GM19395 (cell line): Measurements from ENCODE around the gene ARID1B.

Experiments
- ATAC-seq: cut with Tn5 transposase; IDR thresholded peaks from one replicate; pipeline ENCODE4 v1.9.1; 2021; ENCODE audit warnings: mild to moderate bottlenecking, moderate library complexity; ENCODE audit not compliant: unreplicated experiment

The ARID1B gene

DNA sequence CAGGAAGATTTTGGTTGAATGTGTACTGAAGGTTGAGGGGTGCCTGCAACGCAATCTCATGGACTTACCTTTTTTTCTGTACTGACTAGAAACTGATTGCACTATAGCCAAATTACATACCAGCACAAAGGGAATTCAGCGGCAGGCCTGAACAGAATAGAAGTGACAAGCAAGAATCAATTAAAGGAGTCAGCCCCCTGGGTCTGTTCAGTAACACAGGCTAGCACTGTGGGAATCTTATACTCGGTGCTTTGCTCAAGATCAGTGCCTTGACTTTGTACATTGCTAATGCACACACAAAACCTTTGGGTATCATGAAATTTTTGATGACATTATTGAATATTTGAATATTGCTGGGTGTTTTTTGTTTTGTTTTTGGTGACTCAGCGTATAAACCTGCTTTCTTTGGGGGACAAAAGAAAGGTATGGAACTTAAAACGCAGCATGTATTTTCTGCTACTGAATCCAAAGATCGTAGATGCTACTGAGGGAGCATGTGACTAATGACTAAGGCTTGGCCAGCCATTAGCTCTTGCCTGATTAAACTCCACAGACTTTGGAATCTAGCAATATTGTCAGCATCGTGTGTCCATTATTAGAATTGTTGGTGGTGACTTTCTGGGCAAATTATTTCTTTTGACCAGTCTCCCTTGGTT lies 236.6 kb downstream of the ARID1B start:
- ATAC-seq: no peak

DNA sequence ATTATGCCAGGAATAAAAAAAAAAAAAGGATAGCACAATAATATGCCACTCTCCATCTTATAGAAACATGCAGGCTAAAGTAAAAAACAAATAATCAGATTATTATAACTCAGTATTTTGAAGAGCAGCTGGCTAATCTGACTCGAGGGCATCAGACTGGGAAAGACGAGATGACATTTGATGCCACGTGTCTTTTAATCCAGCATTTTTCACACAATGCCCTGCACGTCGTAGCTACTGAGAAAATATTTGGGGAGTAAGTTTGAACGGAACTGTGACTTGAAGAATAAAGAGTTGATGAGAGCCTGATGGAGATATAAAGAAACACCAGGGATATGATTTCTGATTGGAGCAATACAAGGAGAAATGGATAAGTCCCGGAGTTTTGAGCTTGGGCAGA lies 237.7 kb downstream of the ARID1B start:
- ATAC-seq: no peak

DNA sequence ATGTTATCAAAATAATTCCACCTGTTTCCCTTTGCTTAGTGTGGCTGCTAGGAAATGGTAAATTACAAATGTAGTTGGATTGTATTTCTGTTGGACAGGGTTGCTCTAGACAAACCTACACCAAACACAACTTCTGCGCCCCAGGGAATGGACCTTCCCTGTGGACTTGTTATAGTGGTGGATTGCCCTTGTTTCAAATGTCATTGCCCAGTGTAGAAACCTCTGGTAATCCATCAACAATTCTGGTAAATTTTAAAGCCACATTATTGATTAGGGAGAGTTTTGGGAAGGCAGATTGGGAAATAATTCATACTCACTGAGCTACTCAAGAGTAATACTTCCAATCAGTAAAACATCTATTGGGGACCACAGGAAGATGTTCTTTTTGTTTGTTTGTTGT lies 239.8 kb downstream of the ARID1B start:
- no peak for ATAC-seq

DNA sequence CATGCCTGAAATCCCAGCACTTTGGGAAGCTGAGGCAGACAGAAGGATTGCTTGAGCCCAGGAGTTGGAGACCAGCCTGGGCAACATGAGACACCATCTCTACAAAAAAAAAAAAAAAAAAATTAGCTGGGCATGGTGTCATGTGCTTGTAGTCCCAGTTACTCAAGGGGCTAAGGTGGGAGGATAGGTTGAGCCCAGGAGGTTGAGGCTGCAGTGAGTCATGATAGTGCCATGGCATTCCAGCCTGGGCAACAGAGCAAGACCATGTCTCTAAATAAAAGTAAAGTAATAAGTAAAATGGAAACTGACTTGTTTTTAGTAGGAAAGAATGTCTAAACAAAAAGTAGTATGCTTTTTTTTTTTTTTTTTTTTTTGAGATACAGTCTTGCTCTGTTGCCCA lies 240.7 kb downstream of the ARID1B start:
- no peak for ATAC-seq

DNA sequence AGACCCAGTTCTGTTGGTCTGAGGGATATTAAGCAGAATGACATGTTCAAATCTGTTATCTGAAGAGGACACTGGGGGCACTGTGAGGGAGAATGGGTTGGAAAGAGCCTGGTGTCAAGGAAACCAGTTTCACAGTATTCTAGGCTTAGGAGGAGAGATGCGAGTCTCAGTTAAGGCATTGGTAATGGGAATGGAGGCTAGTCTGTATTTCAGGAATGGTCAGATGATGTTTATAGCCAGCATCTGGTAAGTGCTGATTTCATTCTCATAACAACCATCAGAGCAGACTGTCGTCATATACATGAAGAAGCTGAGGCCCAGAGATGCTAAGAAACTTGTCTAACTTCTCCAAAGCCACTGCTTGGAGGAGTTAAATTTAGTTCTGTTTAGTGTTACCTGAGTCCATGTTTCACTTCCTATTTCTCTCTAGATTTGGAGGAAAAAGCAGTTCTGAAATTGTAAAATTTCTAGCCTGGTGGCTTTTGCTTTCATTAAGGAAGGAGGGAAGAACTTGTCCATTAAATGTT lies 242.0 kb downstream of the ARID1B start:
- no peak for ATAC-seq

DNA sequence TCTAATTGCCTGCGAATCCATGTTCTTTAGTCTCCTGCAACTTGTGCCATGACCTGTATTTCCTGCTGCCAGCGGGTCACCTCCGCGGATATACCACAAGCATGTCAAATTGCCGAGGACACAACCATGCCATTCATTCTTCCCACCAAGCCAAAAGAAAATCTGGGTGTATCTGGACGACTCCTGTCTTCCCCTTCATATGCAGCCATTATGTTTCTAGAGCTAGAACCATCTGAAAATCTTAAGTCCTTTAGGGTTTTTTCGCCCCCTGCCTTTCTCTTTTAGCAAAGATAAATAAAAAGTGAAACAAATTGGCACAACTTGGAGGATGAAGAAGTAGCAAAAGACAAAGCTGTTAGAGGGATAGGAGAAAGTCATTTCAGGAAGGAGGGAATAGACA lies 242.6 kb downstream of the ARID1B start:
- ATAC-seq: no peak

DNA sequence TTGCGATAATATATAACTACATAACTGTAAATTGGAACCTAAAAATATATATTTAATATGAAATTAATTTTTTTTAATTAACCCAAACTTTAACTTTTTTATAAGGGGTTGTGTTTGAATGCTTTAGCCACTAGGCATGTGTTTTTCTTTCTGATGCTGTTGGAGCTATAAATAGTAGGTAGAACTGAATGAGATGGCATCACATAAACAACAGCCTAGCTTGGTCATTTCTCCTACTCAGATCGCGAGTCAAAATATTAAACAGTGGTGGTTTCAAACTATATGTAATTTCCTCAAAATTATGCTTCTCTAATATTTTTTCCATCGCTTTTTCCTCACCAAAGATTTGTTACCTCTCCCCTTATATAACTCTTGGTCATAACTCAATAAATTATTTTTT lies 243.2 kb downstream of the ARID1B start:
- ATAC-seq: no peak

DNA sequence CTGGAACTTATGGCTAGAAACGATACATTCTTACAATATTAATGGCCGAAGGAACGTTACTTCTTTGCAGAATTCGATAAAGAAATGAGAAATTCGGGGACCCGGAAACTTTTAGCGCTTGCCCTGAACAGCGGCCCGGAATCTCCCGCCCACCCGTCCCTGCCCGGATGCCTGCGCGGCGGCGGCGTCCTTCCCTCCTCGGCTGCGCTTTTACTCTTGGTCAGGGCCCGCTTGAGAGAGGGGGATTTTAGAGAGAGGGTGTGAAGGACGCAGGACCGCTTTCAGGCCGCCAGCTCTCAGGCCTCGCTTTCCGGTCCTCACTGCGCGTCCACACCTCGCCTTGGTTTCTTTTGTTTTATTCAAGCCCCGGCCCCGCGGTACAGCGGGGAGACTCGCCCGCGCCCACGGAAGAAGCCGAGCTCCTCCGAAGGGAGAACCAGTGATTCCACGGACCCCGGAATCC lies 243.7 kb downstream of the ARID1B start:
- peak; percentile 44 for ATAC-seq

DNA sequence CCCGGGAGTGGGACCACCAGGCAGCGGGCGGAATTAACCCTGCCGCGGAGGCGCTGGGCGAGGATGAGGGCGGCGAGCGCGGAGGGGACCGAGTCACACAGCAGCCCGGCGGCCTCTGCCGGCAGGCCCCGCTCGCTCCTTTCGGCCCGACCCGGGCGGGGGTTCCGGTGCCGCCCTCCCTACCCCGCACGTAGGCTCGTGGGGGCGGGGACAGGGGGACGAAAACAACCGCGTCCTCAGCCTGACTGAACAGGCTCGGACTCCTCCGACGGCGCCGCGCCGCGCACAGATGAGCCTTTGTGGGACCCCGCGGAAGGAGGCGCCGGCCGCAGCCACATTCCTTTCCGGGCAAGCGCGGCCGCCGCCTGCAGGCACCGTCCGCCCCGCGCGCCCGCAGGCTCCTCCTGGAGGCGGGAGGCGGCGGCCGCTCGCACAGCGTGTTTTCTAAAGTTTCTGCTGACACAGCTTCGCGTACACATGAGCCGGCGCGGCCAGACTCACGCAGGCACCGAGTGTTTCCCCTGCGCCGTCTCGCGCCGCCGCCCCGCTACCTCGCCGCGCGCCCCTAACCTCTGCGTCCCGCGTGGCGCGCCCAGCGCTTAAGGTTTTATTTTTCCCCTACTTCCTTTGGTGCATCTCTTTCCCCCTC lies 244.3 kb downstream of the ARID1B start:
- peak; percentile 75 for ATAC-seq

DNA sequence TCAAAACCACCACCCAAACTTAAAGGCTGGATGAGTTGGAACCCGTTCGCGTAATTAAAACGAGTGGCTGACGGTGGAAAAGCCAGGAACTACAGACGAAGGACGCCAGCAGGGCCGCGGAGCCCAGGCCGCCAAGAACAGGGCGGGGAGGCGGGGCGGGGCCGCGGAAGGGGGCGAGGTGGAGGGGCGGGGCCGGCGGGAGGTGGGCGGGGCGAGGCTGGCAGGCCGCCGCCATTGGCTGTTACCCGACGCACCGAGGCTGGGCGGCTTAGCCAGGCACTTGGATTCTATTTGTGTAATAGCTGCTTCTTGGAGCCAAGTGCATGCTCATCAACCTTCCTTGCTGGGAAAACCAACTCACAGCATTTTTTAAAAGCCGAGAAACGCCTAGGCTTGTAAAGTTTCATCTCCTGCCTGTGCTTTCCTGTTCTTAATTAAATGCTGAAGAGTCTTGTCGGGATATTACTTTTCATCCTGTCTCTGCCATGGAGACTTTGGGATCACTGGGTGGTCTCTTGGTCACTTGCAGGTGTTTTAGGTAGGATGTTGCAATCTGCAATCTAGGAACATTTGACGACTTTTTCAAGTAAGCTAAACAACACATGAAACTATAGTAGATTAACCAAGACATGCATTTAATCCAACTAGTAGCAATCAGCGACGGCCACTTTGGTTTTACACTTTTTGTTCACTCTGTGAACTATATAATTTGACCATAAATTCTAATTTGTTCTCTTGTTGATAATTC lies 245.0 kb downstream of the ARID1B start:
- peak; percentile 57 for ATAC-seq

DNA sequence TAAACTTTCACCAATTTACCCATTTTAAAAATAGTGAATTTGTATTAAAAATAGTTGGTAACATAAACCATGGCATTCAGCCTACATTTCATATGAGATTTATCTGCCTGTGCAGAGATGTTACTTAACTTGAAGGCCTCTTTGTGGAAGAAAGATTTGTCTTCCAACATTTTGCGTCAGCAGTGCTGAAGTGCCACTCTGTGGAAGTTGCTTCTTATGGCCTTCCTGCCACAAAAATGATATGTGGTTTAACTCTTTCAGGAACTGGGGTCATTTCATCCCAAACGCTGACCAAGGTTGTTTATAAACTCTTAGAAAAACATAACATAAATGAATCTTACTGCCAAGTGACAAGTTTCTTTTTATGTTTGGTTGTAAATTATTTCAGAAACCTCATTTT lies 246.8 kb downstream of the ARID1B start:
- ATAC-seq: no peak

DNA sequence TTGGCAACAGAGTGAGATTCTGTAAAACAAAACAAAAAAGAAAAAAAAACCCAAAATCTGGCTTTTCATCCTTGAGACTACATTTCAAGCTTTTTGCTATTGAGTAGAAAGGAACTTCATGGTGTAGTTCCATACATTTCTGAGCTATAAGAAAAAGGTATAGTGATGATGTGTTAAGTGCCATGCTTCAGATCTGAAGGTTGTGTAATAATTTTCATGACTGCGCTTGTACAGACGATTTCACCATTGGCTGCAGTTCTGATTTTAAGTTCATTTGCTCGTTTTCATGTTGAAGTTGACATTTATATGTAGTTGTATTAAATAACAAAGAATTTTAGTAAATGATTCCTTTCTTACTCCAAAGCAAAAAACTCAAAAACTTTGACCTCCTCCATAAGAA lies 247.6 kb downstream of the ARID1B start:
- no peak for ATAC-seq

DNA sequence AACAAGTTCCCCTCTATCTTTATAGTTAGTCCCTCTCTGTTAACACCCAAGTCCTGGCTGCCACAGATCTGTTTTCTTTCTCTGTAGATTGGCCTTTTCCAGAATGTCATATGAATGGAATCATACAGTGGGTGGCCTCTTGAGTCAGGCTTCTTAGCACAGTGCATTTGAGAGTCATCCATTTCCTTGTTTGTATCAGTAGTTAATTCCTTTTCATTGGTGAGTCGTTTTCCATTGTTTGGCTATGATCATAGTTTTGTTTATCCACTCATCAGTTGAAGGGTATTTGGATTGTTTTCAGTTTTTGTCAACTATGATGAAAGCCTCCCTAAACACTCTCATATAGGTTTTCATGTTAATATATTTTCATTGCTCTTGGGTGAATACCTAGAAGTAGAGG lies 248.3 kb downstream of the ARID1B start:
- ATAC-seq: no peak

DNA sequence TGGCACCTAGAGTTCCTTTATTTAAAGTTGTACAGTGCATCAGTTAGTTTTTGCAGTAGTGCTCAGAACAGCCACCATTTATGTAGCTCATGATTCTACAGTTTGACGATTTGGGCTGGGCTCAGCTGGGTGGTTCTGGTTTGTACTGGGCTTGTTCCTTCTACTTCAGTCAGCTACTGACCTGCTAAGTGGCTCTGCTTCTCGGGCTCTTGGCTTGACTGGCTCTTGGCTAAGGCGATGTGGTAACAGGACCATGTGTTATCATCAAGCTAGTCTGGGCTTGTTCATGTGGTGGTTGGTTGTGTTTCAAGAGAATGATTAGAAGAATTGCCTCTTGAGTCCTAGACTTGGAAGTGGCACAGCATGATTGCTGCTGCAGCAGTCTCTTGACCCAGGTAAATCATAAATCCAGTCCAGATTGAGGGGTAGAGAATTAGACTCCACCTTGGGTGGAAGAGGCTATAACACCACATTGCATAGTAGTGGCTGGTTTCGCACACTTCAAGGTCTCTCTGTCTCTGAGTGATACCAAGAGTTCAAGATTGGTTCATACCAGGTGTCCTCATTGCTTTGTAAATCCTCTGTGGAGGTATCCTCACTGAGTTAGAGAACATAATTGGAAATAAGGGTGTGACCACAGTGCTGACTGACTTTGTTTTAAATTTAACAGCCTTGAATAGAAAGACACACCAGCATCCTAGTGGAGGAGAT lies 253.0 kb downstream of the ARID1B start:
- peak; percentile 66 for ATAC-seq

DNA sequence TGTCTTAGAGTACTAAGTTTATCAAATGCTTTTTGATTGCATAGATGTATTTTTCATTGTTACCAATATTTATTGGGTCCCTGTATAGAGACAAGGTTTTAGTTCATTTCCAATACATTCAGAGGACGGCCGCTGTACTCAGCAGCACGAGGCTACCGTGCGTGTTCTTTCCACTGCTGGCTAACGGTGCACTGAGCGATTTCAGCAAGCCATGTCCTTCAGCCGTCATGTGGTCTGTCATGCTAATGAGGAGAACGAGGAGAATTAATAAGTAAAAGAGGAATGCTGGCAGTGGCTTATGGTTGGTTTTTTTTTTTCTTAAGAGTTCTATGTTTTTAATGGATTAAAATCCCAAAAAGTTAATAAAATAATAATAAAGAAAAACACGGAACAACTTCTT lies 253.6 kb downstream of the ARID1B start:
- ATAC-seq: no peak

DNA sequence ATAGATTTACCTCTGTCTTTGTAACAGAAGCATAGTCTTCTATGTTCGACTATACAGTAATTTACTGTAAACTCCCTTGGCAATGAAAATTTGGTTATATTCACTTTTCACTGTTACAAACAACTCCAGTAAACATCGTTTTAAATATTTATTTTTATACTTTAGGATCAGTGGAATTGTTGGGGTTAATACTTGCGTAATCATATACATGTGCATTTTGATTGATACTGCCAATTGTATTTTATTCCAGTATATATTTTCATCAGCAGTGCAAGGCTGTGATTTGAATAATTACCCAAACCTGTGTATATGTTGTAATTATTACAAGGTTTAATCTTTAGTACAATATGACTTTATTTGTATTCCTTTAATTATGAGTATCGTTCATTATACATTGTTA lies 255.7 kb downstream of the ARID1B start:
- ATAC-seq: no peak

DNA sequence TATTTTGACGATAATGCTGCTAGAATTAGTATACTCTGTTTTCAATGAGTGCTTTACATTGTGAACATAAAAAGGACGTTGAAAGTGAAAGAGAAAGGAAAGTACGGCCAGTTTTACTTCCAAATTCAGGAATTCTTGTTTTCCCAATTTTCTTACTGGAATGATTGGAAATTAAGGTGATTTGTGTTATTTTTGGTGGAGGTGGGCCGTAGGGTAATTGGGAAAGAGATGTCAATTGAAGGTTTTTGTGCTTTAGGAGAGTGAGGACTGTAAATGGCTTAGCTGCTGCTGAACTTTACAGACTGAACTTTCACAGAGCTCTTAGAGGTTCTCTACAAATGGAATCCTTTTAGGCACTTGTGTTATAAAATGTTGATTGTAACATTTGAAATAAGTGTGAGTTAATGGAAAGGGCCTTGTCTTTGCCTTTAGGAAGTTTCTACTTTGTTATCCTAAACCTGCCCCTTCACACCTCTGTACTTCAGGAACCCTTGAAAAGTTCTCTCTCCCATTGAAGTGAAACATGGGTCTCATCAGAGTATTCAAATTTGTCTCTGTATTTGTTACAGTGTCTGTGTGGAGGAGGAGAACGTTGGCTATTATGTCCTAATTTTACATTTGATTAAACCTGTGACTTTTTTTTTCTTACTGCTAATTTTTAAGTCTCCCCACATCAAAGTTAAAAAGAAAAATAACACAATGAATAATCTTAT lies 256.4 kb downstream of the ARID1B start:
- ATAC-seq: peak; percentile 47

DNA sequence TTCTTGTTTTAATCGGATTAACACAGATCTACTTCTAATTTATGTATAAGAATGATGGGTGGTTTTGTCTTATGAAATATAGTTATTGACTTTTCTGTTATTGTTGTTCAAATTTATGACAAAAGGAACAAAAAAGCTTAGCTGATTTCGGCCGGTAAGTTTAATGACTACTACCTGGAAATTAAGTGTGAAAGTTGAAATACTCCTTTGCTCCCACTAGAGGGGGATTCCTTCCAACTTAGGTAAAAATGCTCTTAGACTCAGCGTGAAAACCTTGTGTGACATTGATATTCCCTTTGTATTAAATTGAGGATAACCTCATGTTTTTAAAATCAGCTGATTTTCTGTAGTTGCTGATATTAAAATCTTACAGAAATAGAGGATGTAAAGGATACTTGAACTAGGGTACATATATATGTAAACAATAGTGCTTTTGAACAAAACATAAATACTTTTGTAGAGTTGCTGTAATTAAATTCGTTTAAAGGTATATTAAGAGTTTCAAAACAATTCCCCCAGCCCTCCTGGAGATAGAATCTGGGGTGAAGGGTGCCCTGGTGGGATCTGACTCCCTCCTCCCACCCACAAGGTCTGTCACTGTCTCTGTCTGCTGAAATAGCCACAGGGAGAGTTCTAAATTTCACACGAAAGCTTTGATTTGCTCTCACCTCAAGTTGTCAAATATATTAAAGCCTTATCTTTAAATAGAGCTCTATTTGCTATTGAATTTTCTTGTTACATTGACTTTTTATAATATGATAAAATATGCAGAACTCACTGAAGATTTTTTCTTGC lies 257.5 kb downstream of the ARID1B start:
- no peak for ATAC-seq

DNA sequence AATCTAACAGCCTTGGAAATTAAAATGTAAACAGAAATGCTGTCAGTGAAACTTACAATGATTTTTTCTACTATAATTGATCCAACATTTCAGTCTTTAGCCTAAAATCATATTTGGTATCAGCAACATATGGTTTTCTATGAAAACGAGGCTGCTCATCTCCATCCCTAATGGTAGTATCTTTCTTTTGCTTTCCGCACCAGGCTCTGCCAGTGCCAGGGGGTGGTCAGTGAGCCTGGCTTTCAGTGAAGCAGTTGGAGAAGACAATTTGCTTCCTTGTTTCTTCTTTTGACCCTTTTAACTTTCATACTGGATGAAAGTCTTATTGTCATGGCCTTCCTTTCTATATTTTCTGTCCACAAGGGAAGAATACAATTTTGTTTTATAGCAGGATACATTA lies 258.4 kb downstream of the ARID1B start:
- ATAC-seq: no peak

DNA sequence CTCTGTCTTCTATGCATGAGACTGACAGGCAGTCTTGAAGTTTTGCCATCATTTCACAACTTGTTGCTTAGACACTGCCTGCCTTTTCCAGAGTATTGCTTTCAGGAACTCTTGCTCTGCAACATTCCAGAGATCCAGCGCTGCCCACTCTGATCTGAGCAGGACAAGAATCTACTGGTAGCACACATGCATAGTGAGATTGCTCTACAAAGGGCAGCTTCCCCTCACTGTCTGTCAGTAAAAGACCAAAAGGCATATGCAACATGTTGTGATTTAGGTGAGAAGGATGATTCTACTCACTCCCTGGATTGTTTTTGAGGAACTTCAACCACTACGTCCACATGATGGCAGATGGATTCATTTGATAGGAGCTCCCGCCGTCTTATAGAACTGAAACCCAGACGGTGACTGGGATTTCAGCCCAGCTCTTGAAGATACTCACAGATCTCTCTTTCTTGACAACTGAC lies 259.1 kb downstream of the ARID1B start:
- ATAC-seq: no peak
